Measurements from ENCODE around the gene GTF3C2. TPM values are rescaled to one million over a fixed set of nuclear protein-coding genes. Genes with fewer than 3 reads are reported as not detected.
"Not testable (repeated sequence)": the region's sequence is repeated elsewhere in the genome, so short reads cannot be mapped to it uniquely, and the experiment has no call there.

GTF3C2 gene
- total RNA-seq, 2 experiments from 2014 or later = 76.1 to 76.6 TPM

GRCh38 chr2:27307545-27308358 is 48.8 kb downstream of the GTF3C2 start:
- ChIA-PET CTCF (no interaction called here), POLR2A (interaction anchor here (0.8 kb wide), 1 partner anchor 37 kb away, joined by 4 read pairs; no protein-coding TSS in a partner anchor)

GRCh38 chr2:27307287-27307544 is 49.3 kb downstream of the GTF3C2 start:
- ChIA-PET CTCF (no interaction called here), POLR2A (no interaction called here)

- ChIA-PET POLR2A (no interaction called here), CTCF (no interaction called here)
Measured at GRCh38 chr2:27306573-27307286, 49.8 kb downstream of the GTF3C2 start.

DNA sequence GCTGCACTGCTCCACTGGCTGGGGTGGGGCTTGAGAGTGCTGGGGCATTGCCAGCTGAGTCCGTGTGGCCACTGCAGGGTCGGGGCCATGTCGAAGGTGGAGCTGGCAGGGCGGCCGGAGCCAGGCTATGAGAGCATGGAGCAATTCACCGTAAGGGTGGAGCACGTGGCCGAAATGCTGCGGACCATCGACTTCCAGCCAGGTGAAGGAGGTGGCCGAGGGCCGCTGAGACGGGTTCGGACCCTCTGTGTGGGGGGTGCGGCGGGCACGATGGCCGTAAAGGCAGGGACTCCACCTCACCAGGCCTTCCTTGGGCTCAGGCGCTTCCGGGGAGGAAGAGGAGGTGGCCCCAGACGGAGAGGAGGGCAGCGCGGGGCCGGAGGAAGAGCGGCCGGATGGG is 50.4 kb downstream of the GTF3C2 start:
- POLR2A ChIA-PET = no interaction called here
- CTCF ChIA-PET = interaction anchor here (0.6 to 0.7 kb wide), 2 partner anchors 26 to 165 kb away, joined by 3 read pairs; no protein-coding TSS in a partner anchor

DNA sequence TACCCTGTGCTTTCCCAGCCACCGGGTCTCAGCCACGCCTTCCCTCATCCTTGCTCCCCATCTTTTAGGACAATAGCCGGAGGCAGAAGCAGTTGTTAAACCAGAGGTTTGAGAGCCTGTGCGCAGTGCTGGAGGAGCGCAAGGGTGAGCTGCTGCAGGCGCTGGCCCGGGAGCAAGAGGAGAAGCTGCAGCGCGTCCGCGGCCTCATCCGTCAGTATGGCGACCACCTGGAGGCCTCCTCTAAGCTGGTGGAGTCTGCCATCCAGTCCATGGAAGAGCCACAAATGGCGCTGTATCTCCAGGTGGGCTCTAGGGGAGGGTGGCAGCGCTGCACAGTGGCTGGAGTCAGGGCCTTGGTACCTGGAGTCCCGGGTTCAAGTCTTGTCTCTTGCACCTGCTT is 51.0 kb downstream of the GTF3C2 start:
- ChIA-PET CTCF (interaction anchor here (0.6 to 3.5 kb wide), 3 partner anchors 26 to 165 kb away, joined by 3 to 28 read pairs (median 3); no protein-coding TSS in a partner anchor), POLR2A (no interaction called here)

DNA sequence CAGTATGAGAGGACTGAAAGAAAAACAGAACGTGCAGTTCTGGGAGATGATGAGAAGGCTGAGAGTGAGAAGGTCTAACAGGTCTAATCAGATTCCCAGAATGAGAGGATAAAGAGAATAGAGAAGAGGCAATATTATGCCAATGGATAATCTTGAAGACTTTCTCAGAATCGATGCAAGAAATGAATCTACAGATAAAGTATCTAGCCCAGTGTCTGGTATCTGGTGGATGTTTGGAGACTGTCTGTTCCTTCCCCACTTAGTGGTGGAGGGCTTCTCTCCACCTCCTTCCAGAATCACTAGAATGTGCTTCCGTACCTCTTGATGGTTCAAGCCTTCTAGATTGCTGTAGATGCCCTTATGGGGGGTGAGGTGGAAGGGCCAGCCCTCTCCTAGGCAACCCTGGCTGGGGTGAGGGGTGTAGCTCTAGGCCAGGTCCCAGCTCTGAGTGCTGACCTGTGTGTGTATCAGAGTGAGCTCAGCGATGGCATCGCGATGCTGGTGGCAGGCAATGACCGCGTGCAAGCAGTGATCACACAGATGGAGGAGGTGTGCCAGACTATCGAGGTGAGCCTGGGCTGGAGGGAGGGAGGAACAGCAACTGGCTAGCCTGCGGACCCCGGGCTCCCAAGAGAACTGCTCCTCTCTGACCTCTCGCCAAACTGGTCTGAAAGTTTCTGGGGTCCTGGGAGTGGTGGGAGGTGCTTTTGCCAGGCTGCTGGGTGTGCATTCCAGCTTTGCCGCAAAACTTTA is 51.9 kb downstream of the GTF3C2 start:
- CTCF ChIA-PET = interaction anchor here (0.7 to 3.5 kb wide), 3 partner anchors 53 to 255 kb away, joined by 3 to 28 read pairs (median 3); no protein-coding TSS in a partner anchor

DNA sequence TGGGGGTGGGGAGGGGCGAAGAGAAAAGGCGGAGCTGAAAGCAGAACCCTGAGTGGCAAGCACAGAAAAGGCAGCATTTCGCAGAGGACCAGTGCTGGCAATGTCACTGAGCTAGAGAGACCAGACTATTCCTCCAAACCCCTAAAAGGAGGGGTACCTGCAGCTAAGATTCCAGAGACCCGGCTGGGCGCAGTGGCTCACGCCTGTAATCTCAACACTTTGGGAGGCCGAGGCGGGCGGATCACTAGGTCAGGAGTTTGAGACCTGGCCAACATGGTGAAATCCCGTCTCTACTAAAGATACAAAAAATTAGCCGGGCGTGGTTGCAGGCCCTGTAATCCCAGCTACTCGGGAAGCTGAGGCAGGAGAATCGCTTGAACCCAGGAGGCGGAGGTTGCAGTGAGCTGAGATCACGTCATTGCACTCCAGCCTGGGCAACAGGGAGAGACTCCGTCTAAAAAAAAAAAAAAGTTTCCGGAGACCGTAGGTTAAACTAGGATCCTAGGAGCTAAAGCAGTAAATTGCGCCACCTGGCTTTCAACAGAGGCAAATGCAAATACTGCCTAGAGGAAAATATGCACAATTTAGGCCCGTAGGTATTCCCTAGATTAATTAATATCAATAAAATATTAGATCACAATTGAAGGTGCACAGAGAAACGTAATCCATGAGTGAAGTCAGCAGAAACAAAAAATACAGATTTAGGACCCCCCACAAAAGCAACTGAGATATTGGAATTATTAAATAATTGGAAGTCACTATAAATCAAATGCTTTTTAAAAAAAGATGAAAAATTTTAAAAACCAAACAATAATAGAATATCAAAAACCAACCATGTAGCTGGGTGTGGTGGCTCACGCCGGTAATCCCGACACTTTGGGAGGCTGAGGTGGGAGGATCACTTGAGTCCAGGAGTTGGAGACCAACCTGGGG is 53.2 kb downstream of the GTF3C2 start:
- POLR2A ChIA-PET = interaction anchor here (0.5 to 0.6 kb wide), 3 partner anchors 17 to 333 kb away, joined by 3 to 6 read pairs (median 6); partner anchors contain the start of gene MAPRE3
- CTCF ChIA-PET = interaction anchor here (0.6 to 3.5 kb wide), 26 partner anchors 9 to 942 kb away, joined by 3 to 28 read pairs (median 4); partner anchors contain the start of gene TCF23

More for the DNA sequence above, 51.9 kb downstream of the GTF3C2 start:
- POLR2A ChIA-PET = no interaction called here

DNA sequence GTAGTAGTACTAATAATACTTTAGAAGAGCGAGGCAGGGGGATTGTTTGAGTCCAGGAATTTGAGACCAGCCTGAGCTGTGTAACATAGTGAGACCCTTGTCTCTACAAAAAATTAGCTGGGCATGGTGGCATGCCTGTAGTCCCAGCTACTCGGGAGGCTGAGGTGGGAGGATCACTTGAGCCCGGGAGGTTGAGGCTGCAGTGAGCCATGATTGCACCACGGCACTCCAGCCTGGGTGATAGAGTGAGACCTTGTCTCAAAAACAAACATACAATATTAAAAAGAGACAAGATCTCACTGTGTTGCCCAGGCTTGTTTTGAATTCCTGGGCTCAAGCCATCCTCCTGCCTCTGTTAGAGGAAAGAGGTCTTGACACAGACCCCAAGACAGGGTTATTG is 56.0 kb downstream of the GTF3C2 start:
- CTCF ChIA-PET, POLR2A ChIA-PET: not testable (repeated sequence)

DNA sequence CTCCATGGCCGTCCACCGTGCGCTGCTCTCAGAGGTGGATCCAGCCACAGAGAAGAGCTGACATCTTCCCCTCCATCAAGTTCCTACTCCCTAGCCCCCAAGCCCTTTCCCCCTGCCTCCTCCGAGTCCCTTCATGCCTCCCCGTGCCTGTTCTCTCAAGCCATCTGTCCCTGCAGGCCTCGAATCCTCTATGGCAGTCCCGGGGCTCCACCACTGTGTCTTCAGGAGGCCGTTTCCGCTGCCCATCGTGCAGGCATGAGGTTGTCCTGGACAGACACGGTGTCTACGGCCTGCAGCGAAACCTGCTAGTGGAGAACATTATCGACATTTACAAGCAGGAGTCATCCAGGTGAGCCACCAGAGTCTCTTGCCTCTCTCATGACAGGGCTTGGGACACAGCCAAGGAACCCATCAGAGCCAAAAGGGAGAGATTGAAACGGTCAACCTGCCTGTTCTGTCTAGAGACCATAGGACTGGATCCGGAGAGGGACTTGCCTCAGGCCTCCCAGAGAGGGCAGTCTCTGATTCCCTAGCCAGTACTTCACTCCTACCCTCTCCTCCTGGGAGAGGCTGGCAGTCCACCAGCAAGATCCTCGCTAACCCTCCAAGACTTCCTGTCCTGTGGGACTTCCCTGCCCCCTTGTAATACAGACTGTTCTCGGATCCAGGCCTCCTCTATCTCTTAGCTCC is 58.0 kb downstream of the GTF3C2 start:
- ChIA-PET CTCF (no interaction called here), POLR2A (no interaction called here)

DNA sequence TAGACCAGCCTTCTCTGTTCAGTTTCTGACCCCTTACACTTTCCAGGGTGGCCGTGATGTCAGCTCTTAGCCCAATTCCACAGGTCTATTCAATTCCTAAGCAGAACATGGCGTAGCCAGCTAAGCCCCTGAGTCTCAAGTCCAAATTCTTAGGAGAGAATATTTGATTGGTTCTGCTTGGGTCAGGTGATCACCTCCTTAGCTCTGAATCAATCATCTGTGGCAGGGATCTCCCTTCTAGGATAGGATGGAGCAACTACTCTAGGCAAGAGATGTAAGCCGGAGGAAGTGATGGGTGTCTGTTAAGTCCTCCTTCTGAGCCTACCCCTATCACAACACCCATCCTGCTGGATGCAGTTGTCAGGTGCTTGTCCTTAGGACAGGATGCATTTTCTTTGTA is 59.4 kb downstream of the GTF3C2 start:
- ChIA-PET CTCF (no interaction called here), POLR2A (no interaction called here)

GRCh38 chr2:27296481-27296880 is 60.1 kb downstream of the GTF3C2 start:
- ChIA-PET CTCF (no interaction called here), POLR2A (no interaction called here)

DNA sequence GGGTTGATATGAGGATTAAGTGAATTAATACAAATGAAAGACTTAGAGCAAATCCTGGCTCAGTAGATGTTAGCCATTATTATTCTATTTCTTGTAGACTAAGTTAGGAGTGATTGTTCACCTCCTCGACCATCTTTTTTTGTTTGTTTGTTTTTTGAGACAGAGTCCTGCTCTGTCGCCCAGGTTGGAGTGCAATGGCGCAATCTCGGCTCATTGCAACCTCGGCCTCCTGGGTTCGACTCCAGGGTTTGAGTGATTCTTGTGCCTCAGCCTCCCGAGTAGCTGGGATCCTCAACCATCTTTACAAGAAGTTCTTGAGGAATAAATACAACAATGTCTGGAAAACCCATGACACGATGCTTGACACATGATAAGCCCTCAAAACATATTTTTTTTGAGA is 61.6 kb downstream of the GTF3C2 start:
- ChIA-PET CTCF (no interaction called here), POLR2A (no interaction called here)

GRCh38 chr2:27291865-27292264 is 64.7 kb downstream of the GTF3C2 start:
- ChIA-PET CTCF (interaction anchor here (1.4 to 2.5 kb wide), 2 partner anchors 11 to 12 kb away, joined by 4 to 12 read pairs; no protein-coding TSS in a partner anchor), POLR2A (no interaction called here)

DNA sequence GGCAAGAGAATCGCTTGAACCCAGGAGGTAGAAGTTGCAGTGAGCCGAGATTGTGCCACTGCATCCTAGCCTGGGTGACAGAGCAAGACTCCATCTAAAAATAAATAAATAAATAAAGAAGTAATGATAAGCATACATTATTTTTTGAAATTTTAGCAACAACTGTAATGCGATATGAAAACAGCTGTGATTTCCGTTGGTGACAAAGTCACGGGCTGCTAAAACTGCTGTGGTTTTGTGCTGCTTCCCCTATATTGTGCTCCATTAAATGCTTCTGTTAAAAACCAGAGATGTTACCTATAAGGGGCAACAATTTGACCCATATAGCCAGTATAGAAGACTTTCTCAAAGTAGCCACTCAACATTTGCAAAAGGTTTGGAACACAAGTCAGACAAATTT is 66.0 kb downstream of the GTF3C2 start:
- POLR2A ChIA-PET = no interaction called here

DNA sequence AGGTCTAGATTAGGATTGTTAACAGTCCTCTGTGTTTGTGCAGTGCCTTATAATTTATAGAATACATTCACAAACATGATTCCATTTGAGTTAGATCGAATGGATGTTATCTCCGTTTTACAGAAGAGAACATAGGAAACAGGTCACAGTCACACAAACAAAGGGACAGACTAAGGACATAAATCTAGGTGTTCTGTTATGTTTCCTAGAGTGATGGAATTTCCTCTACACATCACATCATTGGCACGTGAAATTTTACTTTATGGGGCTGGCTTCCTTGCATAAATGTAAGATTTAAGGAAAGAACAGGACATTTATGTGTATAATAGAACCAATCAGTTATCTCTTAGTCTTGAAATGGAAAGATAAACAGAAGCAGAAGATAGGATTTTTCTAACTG is 68.0 kb downstream of the GTF3C2 start:
- ChIA-PET POLR2A (no interaction called here), CTCF (interaction anchor here (1.6 kb wide), 1 partner anchor 81 kb away, joined by 4 read pairs; the partner anchor contains the start of gene EIF2B4)

More for the DNA sequence above, 66.0 kb downstream of the GTF3C2 start:
- CTCF ChIA-PET = interaction anchor here (1.5 kb wide), 1 partner anchor 13 kb away, joined by 4 read pairs; no protein-coding TSS in a partner anchor

- ChIA-PET CTCF (no interaction called here), POLR2A (interaction anchor here (0.6 kb wide), 1 partner anchor 170 kb away, joined by 3 read pairs; no protein-coding TSS in a partner anchor)
Measured at GRCh38 chr2:27285481-27285880, 71.1 kb downstream of the GTF3C2 start.

GRCh38 chr2:27284996-27285395 is 71.6 kb downstream of the GTF3C2 start:
- CTCF ChIA-PET = interaction anchor here (0.8 to 1.2 kb wide), 2 partner anchors 20 to 323 kb away, joined by 3 read pairs; no protein-coding TSS in a partner anchor
- POLR2A ChIA-PET = no interaction called here

- POLR2A ChIA-PET = no interaction called here
- CTCF ChIA-PET = interaction anchor here (0.7 to 5.2 kb wide), 6 partner anchors 17 to 184 kb away, joined by 3 to 38 read pairs (median 5); partner anchors contain the start of gene SLC30A3
Measured at GRCh38 chr2:27282892-27283291, 73.7 kb downstream of the GTF3C2 start.

Data from activated CD8-positive, alpha-beta memory T cell treated with anti-CD3 and anti-CD28 coated beads for 36 hours (primary cell).